ENCODE results near the gene CAMTA1. TPM values are rescaled to one million over a fixed set of nuclear protein-coding genes. Genes with fewer than 3 reads are reported as not detected.

Gene CAMTA1
- total RNA-seq, 1 experiment from 2014 or later, result 82.2 TPM

DNA sequence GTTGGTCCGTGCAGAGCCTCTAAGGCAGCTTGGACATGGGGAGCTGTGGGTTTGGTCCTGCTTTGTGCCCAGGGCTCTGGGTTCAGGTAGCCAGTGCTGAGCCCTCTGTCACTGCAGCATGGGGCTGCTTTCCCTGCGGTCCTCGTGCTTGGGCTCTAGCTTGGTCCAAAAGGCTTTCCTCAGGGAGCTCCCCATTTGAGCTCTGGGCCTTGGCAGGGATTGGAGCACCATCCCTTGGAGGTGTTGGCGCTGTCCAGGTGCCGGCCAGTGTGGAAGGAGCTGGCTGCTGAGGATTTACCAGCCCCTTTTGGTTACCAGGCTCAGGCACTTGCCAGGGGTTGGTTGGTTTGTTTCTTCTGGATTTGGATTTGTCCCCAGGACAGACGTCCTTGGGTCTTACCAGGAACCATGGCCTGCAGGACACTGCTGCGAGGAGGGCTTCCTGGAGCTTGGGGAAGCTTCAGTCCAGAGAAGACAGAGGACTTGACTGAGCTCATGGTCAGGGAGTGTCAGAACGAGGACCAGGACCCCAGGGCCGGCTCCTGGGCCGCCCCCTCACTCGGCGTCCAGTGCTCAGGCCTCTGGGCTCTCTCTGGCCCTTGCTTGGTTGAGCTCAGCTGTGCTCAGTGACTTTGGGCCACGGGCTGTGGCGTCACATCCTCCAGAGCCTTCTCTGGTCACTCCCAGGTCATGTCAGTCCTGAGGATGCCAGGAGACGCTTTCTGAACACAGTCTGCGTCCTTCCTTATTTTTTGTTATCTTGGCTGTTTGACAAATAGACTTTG, 224.7 kb downstream of the CAMTA1 start:
- Histone ChIP-seq H3K27me3 (ENCODE audit: control insufficient read depth, insufficient read depth, low read length) (no peaks in the 10 kb centered on the region; the same call in none of the 2 replicates), H3K4me1 (ENCODE audit: control insufficient read depth, insufficient read depth, low read length) (no peaks in the 10 kb centered on the region), H3K4me3 (ENCODE audit: low read depth in 2 of 2, low read length in 2 of 2) (no peak overlapping the region), H3K36me3 (ENCODE audit: control insufficient read depth, insufficient read depth, low read length) (no peaks in the 10 kb centered on the region), H3K9me3 (ENCODE audit: control insufficient read depth, insufficient read depth, low read depth, low read length) (no peaks in the 10 kb centered on the region), H3K27ac (ENCODE audit: low read length) (no peak overlapping the region)
- 0 out of 2 replicates have a peak, but pooled peaks have one; percentile 27 for ATAC-seq
- in situ Hi-C loops (cut with HindIII; ENCODE audit: low pct_unique_long_range_greater_than_20kb, low sequenced_read_pairs), result no loop called here
- ChIA-PET CTCF (no interaction called here), POLR2A (no interaction called here)
- intact Hi-C loops (cut with micrococcal nuclease; ENCODE audit: unreplicated experiment), result no loop called here
- TF ChIP-seq TCF7L2 (IDR thresholded peaks at IDR 0.05; ENCODE audit: low read depth, low read length) (no peak), SIN3A (IDR thresholded peaks at IDR 0.05; ENCODE audit: borderline replicate concordance, insufficient read depth, low read depth, low read length) (no peak), POLR2AphosphoS5 (IDR thresholded peaks at IDR 0.05; ENCODE audit: low read depth, low read length) (no peak)
- TF ChIP-seq, protein P1, sequence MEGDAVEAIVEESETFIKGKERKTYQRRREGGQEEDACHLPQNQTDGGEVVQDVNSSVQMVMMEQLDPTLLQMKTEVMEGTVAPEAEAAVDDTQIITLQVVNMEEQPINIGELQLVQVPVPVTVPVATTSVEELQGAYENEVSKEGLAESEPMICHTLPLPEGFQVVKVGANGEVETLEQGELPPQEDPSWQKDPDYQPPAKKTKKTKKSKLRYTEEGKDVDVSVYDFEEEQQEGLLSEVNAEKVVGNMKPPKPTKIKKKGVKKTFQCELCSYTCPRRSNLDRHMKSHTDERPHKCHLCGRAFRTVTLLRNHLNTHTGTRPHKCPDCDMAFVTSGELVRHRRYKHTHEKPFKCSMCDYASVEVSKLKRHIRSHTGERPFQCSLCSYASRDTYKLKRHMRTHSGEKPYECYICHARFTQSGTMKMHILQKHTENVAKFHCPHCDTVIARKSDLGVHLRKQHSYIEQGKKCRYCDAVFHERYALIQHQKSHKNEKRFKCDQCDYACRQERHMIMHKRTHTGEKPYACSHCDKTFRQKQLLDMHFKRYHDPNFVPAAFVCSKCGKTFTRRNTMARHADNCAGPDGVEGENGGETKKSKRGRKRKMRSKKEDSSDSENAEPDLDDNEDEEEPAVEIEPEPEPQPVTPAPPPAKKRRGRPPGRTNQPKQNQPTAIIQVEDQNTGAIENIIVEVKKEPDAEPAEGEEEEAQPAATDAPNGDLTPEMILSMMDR (IDR thresholded peaks at IDR 0.05), result no peak
- TF ChIP-seq, protein P2, sequence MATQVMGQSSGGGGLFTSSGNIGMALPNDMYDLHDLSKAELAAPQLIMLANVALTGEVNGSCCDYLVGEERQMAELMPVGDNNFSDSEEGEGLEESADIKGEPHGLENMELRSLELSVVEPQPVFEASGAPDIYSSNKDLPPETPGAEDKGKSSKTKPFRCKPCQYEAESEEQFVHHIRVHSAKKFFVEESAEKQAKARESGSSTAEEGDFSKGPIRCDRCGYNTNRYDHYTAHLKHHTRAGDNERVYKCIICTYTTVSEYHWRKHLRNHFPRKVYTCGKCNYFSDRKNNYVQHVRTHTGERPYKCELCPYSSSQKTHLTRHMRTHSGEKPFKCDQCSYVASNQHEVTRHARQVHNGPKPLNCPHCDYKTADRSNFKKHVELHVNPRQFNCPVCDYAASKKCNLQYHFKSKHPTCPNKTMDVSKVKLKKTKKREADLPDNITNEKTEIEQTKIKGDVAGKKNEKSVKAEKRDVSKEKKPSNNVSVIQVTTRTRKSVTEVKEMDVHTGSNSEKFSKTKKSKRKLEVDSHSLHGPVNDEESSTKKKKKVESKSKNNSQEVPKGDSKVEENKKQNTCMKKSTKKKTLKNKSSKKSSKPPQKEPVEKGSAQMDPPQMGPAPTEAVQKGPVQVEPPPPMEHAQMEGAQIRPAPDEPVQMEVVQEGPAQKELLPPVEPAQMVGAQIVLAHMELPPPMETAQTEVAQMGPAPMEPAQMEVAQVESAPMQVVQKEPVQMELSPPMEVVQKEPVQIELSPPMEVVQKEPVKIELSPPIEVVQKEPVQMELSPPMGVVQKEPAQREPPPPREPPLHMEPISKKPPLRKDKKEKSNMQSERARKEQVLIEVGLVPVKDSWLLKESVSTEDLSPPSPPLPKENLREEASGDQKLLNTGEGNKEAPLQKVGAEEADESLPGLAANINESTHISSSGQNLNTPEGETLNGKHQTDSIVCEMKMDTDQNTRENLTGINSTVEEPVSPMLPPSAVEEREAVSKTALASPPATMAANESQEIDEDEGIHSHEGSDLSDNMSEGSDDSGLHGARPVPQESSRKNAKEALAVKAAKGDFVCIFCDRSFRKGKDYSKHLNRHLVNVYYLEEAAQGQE (IDR thresholded peaks at IDR 0.05; ENCODE audit: insufficient read depth in 1 of 2, low read depth in 2 of 2, low read length in 1 of 2), result no peak
- BruUV-seq (replicated peaks), result no TSS peak
- no peak for DNase-seq (ENCODE audit: low read depth, low spot score)

DNA sequence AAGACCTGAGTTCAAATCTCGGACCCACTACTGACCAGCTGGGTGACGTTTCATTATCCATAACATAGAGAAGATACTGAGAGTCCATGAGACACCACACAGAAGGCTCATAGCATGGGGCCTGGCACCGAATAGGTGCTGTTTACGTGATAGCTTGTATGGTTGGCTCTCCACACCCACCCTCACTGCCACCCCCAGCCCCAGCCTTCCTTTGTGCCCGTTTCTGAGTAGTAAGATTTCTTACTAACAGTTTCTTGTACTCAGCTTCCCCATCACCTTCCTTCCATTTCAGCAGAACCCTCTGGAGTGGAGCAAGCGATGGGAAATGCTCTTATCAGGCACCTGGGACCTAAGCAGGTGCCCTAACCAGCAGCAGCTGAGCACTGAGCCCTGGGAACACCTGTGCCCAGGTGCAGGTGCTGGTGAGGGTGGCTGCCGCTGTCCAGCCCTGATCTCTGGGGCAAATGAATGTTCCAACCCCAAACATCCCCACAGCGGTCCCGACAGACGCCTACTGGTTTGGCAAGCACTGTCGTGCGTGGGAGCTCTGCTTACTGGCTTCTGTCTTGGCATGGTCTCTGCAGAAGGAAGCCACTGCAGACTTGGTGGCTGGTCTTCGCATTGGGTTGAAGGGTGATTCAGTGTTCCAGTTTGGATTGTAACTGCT, 225.4 kb downstream of the CAMTA1 start:
- no TSS peak for BruUV-seq (replicated peaks)
- intact Hi-C loops (cut with micrococcal nuclease; ENCODE audit: unreplicated experiment), result no loop called here

More for the DNA sequence above, 225.4 kb downstream of the CAMTA1 start:
- ChIA-PET POLR2A (no interaction called here), CTCF (interaction anchor here (0.6 kb wide), 1 partner anchor 153 kb away, joined by 3 read pairs; no protein-coding TSS in a partner anchor)
- H3K27ac ChIP-seq (ENCODE audit: low read length), result no peak overlapping the region
- H3K36me3 ChIP-seq (ENCODE audit: control insufficient read depth, insufficient read depth, low read length), result no peaks in the 10 kb centered on the region
- no peak overlapping the region for H3K4me3 ChIP-seq (ENCODE audit: low read depth in 2 of 2, low read length in 2 of 2)
- in situ Hi-C loops (cut with HindIII; ENCODE audit: low pct_unique_long_range_greater_than_20kb, low sequenced_read_pairs), result no loop called here
- ATAC-seq (no peak), DNase-seq (ENCODE audit: low read depth, low spot score) (no peak)
- TF ChIP-seq SIN3A (IDR thresholded peaks at IDR 0.05; ENCODE audit: borderline replicate concordance, insufficient read depth, low read depth, low read length), result no peak
- TF ChIP-seq, protein P2 (IDR thresholded peaks at IDR 0.05; ENCODE audit: insufficient read depth in 1 of 2, low read depth in 2 of 2, low read length in 1 of 2), result no peak
- TF ChIP-seq, protein P1 (IDR thresholded peaks at IDR 0.05), result no peak
- TF ChIP-seq POLR2AphosphoS5 (IDR thresholded peaks at IDR 0.05; ENCODE audit: low read depth, low read length), result no peak
- TF ChIP-seq TCF7L2 (IDR thresholded peaks at IDR 0.05; ENCODE audit: low read depth, low read length), result no peak
- no peaks in the 10 kb centered on the region for H3K9me3 ChIP-seq (ENCODE audit: control insufficient read depth, insufficient read depth, low read depth, low read length)
- H3K4me1 ChIP-seq (ENCODE audit: control insufficient read depth, insufficient read depth, low read length), result no peaks in the 10 kb centered on the region
- H3K27me3 ChIP-seq (ENCODE audit: control insufficient read depth, insufficient read depth, low read length), result no peaks in the 10 kb centered on the region; the same call in 1 of the 2 replicates
